Raji (cell line): Measurements from ENCODE around the gene SLC26A3.

Experiments used
- POLR2A ChIP-seq: IDR thresholded peaks from 2 replicates; pipeline ENCODE4 v1.6.1; 2011; ENCODE audit warnings: low read depth, low read length, control low read depth; ENCODE audit not compliant: insufficient read depth

Gene SLC26A3

GRCh38 chr7:107783648-107784047 lies 19.4 kb downstream of the SLC26A3 start:
- no peak for TF ChIP-seq POLR2A

DNA sequence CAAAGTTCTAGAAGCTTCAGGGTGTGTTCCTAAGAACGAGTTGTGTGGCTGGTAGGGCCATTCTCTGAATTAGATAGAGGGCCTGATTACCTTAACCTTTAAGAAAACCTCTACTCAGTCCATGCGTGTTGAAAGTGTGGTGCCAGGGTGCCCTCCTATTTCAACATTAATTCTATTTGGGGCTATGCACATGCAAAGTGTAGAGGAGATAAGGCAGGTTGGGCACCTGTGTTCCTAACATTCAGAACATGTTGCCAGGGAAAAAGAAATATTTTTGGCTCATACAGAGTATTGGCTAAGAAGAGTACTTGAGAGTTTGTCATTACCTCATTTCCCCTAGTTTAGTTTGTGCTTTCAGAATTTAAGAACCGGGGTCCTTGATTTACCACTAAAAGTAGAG lies 20.6 kb downstream of the SLC26A3 start:
- no peak for TF ChIP-seq POLR2A

- TF ChIP-seq POLR2A: no peak
Observed at GRCh38 chr7:107779647-107780099, 23.4 kb downstream of the SLC26A3 start.

DNA sequence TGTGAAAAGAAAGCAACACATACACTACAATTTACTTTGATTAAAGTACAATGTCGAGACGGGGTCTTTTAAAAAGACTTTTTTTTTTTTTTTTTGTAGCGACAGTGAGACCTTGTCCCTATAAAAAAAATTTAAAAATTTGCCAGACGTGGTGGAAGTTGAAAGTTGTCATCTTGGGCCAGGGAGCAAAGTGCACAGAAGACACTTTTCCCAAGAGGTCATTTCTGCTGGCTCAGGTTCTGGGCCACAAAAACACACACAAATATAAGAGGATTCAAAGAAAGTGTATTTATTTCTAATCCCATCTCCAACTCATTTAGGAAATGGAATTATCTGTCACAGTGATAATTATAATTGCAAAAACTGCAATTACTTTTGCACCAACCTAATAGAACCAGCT lies 24.7 kb downstream of the SLC26A3 start:
- no peak for TF ChIP-seq POLR2A

- TF ChIP-seq POLR2A: no peak
Observed at GRCh38 chr7:107777702-107778101, 25.3 kb downstream of the SLC26A3 start.

GRCh38 chr7:107773027-107773426 lies 30.0 kb downstream of the SLC26A3 start:
- no peak for TF ChIP-seq POLR2A

DNA sequence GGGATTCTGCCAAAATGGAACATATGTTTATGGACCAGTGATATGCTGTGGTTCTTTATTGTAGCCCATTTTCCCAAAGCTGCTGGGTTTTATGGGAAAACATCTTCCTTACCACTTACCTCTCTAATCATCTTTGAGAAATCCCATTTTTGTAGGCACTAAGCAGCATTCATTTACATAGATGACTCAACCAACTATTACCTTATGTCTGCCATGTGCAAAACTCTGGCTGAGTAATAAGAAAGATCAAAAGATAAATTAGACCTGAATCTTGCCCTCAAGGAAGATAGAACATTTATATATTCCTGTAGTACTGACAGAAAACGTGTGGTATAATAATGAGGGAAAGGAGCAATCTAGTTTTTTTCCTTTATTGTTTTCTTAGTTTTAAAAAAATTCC lies 34.8 kb downstream of the SLC26A3 start:
- no peak for TF ChIP-seq POLR2A

DNA sequence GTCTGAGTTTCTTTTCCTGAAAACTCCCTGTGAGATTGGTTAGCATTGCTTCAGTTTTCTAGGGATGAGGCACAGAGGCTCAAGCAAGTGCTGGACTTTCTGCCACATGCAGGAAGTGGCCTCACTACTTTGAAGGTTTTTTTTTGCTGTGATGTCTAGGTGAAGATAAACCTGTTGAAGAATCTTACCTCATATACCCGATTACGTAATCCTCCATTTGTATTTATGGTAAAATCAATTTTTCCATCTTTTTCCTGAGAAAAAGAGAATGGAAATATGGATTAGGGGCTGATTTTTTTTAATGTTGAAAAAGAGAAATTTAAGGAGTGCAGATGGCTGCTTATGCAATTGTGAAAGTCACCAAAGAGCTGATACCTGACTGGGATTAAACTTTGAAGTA lies 35.6 kb downstream of the SLC26A3 start:
- TF ChIP-seq POLR2A: no peak

GRCh38 chr7:107758667-107759066 lies 44.4 kb downstream of the SLC26A3 start:
- no peak for TF ChIP-seq POLR2A

- no peak for TF ChIP-seq POLR2A
Observed at GRCh38 chr7:107754642-107755041, 48.4 kb downstream of the SLC26A3 start.

DNA sequence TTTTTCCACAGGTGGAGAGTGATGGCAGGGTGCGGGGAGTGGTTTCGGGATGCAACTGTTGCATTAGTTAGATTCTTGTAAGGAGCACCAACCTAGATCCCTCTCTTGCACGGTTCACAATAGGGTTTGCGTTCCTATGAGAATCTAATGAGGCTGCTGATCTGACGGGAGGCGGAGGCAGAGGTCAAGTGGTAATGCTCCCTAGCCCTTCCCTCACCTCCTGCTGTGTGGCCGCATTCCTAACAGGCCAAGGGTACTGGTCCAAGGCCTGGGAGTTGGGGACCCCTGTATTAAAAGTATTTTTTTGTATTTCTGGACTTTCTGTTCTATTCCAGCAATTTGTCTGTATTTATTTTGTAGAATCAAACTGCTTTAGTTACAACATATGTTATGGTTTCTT lies 51.9 kb downstream of the SLC26A3 start:
- TF ChIP-seq POLR2A: no peak

GRCh38 chr7:107746006-107746405 lies 57.0 kb downstream of the SLC26A3 start:
- no peak for TF ChIP-seq POLR2A

GRCh38 chr7:107744345-107744750 lies 58.7 kb downstream of the SLC26A3 start:
- no peak for TF ChIP-seq POLR2A

- peak; percentile 85 for TF ChIP-seq POLR2A
Observed at GRCh38 chr7:107743567-107744344, 59.3 kb downstream of the SLC26A3 start, which contains the start of gene CBLL1. TSS of gene CBLL1 (plus strand) at chr7:107744142. CDS start at chr7:107744164, 22 bp downstream.

DNA sequence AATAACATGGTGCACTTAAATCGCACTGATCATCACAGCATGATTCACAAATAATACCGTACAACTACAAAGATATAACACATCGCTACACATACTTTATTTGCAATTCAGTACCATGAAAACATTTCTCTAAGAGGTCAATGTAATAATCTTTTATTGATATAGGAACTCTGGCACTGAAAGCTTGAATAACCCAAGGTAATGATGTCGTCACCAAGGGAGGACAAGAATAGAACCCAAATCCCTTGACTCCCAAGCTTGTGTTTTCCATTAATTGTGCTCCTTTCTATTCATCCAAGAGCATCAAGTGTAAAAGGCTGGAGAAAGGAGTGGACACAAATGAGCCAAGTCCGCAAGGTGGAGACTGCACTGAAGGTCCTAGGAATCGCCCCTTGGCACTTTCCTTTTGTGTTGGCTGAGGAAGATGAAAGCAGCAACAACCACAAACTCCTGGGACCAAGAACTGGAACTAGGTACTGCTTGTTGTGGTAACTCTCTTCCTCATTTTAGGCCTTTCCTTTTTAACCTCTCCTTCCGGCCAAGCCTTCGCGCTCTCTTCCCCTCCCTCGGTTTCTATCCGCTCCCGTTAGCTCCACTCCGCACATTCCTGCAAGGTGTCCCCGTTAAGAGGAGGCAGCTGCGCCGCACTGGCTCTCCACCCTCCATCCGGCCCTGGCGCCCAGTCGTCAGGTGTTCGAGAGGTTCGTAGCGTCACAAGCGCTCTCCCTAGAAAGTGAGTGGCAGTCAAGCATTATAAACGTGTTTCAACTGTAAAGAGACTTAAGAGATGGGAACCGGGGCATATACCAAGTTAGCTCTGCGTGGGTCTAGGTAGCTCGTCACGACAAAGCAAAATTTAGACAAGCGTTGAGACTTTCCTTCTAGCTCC lies 60.1 kb downstream of the SLC26A3 start:
- peak; percentile 57 for TF ChIP-seq POLR2A

GRCh38 chr7:107728276-107728675 lies 74.7 kb downstream of the SLC26A3 start:
- TF ChIP-seq POLR2A: no peak

- TF ChIP-seq POLR2A: no peak
Observed at GRCh38 chr7:107726356-107727130, 76.5 kb downstream of the SLC26A3 start.
